Esophagus squamous epithelium (tissue), 4 donors: Measurements from ENCODE around the gene EHBP1.

Source experiments
- CTCF ChIP-seq, 6 experiments: fragments of 450-650 bp in 4 of 6; fragments of 200-600 bp in 2 of 6; sonication (generic) in 2 of 6; IDR thresholded peaks; one replicate each; pipeline ENCODE4 v1.5.1; 2016 to 2019; ENCODE audit warnings: antibody characterized with exemption in 6 of 6, mild to moderate bottlenecking in 4 of 6, moderate library complexity in 4 of 6
- POLR2A ChIP-seq, 4 donors: fragments of 450-650 bp; IDR thresholded peaks; one replicate each; pipeline ENCODE4 v1.6.1; 2017; ENCODE audit warnings: antibody characterized with exemption in 4 of 4, mild to moderate bottlenecking in 4 of 4, moderate library complexity in 3 of 4

GRCh38 chr2:63081404-63081803, 375.9 kb downstream of the EHBP1 start:
- TF ChIP-seq CTCF (IDR thresholded peaks at IDR 0.05), result no peak
- no peak for TF ChIP-seq POLR2A (IDR thresholded peaks at IDR 0.05)
